Stimulated activated CD8-positive, alpha-beta memory T cell treated with anti-CD3 and anti-CD28 coated beads, Interleukin-15, amount 100 ng/mL, for 4 hours (primary cell): ENCODE data around the gene PRR33.
A peak's percentile ranks its signal among the peaks of the same experiment; 100 is the strongest.
"Not testable (repeated sequence)": the region's sequence is repeated elsewhere in the genome, so short reads cannot be mapped to it uniquely, and the experiment has no call there.

Experiments used
- DNase-seq, 2 donors: peaks; one replicate each; pipeline ENCODE4 v3.0.0-alpha.2; 2020; ENCODE audit warnings: low read depth in 2 of 2

PRR33 gene

GRCh38 chr11:1889224-1889930, 2.3 kb downstream of the PRR33 start:
- peak; percentile 53 to 56 for DNase-seq

GRCh38 chr11:1888811-1889210, 2.9 kb downstream of the PRR33 start:
- no peak for DNase-seq

- no peak for DNase-seq
These were observed 3.3 kb downstream of the PRR33 start for GRCh38 chr11:1888347-1888753.

GRCh38 chr11:1887451-1888346, 4.0 kb downstream of the PRR33 start:
- no peak for DNase-seq

- DNase-seq = not testable (repeated sequence)
These were observed 5.1 kb downstream of the PRR33 start for GRCh38 chr11:1886551-1886950.

- no peak for DNase-seq
These were observed 7.4 kb downstream of the PRR33 start for GRCh38 chr11:1884303-1884700.

- no peak for DNase-seq
These were observed 8.1 kb downstream of the PRR33 start for GRCh38 chr11:1883346-1884302.

- peak; percentile 29 to 54 for DNase-seq
These were observed 9.1 kb downstream of the PRR33 start for GRCh38 chr11:1882265-1883238.

GRCh38 chr11:1881442-1882264, 10.0 kb downstream of the PRR33 start:
- DNase-seq = no peak

- DNase-seq = no peak
These were observed 10.8 kb downstream of the PRR33 start for GRCh38 chr11:1880746-1881441.

GRCh38 chr11:1879941-1880720, 11.6 kb downstream of the PRR33 start:
- DNase-seq = no peak

GRCh38 chr11:1879342-1879940, 12.3 kb downstream of the PRR33 start:
- DNase-seq = no peak

GRCh38 chr11:1878137-1879031, 13.3 kb downstream of the PRR33 start:
- no peak for DNase-seq

GRCh38 chr11:1877211-1878136, 14.2 kb downstream of the PRR33 start:
- no peak for DNase-seq

- no peak for DNase-seq
These were observed 15.2 kb downstream of the PRR33 start for GRCh38 chr11:1876361-1877063.
